ENCODE measurements around the gene PRSS57.

DNA sequence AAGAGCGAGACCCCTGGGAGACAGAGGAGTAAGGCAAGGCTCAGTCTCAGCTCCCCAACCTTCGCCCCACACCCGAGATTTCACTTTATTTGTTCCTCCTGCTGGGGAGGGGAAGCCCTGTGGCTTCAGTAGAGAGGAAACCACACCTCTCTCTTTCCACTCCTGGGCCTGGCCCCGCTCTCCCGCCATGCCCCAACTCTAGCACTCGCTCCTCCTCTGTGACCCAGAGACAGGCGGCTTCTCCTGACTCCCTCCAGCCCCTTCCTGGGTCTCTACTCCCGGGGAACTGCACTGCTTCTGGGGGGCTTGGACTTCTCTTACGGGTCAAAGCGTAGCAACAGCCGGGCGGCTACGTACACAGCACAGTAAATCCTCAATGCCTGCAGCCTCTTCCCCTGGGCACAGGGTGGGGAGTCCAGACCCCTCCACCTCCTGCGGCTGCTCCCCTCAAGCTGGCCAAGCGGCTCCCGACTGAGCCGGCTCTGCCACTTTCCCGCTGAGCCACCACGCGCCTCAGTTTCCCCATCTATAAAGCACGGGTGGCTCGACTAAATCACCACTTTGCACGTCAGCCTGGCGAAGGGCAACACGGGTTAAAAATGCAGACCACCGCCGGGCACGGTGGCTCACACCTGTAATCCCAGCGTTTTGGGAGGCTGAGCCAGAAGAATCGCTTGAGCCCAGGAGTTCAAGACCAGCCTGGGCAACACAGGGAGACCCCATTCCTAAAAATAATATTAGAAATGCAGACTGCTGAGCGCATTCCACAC is 33.6 kb downstream of the PRSS57 start:
- TF ChIP-seq POLR2A (IDR thresholded peaks at IDR 0.05) = no peak
- TF ChIP-seq, protein P1, sequence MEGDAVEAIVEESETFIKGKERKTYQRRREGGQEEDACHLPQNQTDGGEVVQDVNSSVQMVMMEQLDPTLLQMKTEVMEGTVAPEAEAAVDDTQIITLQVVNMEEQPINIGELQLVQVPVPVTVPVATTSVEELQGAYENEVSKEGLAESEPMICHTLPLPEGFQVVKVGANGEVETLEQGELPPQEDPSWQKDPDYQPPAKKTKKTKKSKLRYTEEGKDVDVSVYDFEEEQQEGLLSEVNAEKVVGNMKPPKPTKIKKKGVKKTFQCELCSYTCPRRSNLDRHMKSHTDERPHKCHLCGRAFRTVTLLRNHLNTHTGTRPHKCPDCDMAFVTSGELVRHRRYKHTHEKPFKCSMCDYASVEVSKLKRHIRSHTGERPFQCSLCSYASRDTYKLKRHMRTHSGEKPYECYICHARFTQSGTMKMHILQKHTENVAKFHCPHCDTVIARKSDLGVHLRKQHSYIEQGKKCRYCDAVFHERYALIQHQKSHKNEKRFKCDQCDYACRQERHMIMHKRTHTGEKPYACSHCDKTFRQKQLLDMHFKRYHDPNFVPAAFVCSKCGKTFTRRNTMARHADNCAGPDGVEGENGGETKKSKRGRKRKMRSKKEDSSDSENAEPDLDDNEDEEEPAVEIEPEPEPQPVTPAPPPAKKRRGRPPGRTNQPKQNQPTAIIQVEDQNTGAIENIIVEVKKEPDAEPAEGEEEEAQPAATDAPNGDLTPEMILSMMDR (IDR thresholded peaks at IDR 0.05) = no peak
